DOHH2 (cell line): ENCODE measurements around the gene FAM210A.
"Not testable (repeated sequence)": the region's sequence is repeated elsewhere in the genome, so short reads cannot be mapped to it uniquely, and the experiment has no call there.

Experiments used
- CTCF ChIP-seq: fragments of 200-600 bp; sonication (generic); IDR thresholded peaks from one replicate; pipeline ENCODE4 v1.5.1; 2014; ENCODE audit warnings: antibody characterized with exemption, mild to moderate bottlenecking, low read depth, low read length; ENCODE audit not compliant: poor library complexity, severe bottlenecking
- EZH2phosphoT487 ChIP-seq: fragments of 200-600 bp; sonication (generic); IDR thresholded peaks from 2 replicates; pipeline ENCODE4 v1.6.1; 2017; ENCODE audit warnings: borderline replicate concordance, mild to moderate bottlenecking, antibody characterized with exemption, low read length, moderate library complexity, mixed read lengths

- not testable (repeated sequence) for TF ChIP-seq CTCF, EZH2phosphoT487
Measured at GRCh38 chr18:13677350-13677749, 49.0 kb downstream of the FAM210A start.
